ENCODE data around the gene MUC22.

Gene MUC22

GRCh38 chr6:30974490-30975252 is 35.6 kb upstream of the MUC22 start:
- Histone ChIP-seq H3K4me1 (ENCODE audit: control insufficient read depth, insufficient read depth, low read length) (no peaks in the 10 kb centered on the region), H3K27me3 (ENCODE audit: control insufficient read depth, insufficient read depth, low read length, poor library complexity, severe bottlenecking) (no peaks in the 10 kb centered on the region), H3K36me3 (ENCODE audit: control insufficient read depth, insufficient read depth, low read length) (no peaks in the 10 kb centered on the region), H3K27ac (ENCODE audit: insufficient read depth, low read depth, low read length, poor library complexity, severe bottlenecking) (no peak overlapping the region), H3K9me3 (ENCODE audit: control insufficient read depth, low read length) (no peaks in the 10 kb centered on the region), H3K4me3 (ENCODE audit: insufficient read depth, low read depth, low read length) (no peak overlapping the region)
- WGBS, 2 experiments = 65 to 80% methylated on average over 4 of the region's 4 CpGs

- no peak overlapping the region for H3K4me3 ChIP-seq (ENCODE audit: insufficient read depth, low read depth, low read length)
- H3K4me1 ChIP-seq (ENCODE audit: control insufficient read depth, insufficient read depth, low read length) = peaks cover 12% of the 10 kb centered on the region
- no peak overlapping the region for H3K27ac ChIP-seq (ENCODE audit: insufficient read depth, low read depth, low read length, poor library complexity, severe bottlenecking)
- H3K36me3 ChIP-seq (ENCODE audit: control insufficient read depth, insufficient read depth, low read length) = no peaks in the 10 kb centered on the region
- 88 to 94% methylated on average over 1 of the region's 1 CpG for WGBS, 2 experiments
- H3K27me3 ChIP-seq (ENCODE audit: control insufficient read depth, insufficient read depth, low read length, poor library complexity, severe bottlenecking) = no peaks in the 10 kb centered on the region
- H3K9me3 ChIP-seq (ENCODE audit: control insufficient read depth, low read length) = no peaks in the 10 kb centered on the region
These were observed 31.1 kb upstream of the MUC22 start for GRCh38 chr6:30979141-30979540.

- no peaks in the 10 kb centered on the region for H3K27me3 ChIP-seq (ENCODE audit: control insufficient read depth, insufficient read depth, low read length, poor library complexity, severe bottlenecking)
- no peak overlapping the region for H3K27ac ChIP-seq (ENCODE audit: insufficient read depth, low read depth, low read length, poor library complexity, severe bottlenecking)
- H3K36me3 ChIP-seq (ENCODE audit: control insufficient read depth, insufficient read depth, low read length) = no peaks in the 10 kb centered on the region
- WGBS, 2 experiments = 85 to 99% methylated on average over 4 of the region's 4 CpGs
- peaks cover 12% of the 10 kb centered on the region for H3K4me1 ChIP-seq (ENCODE audit: control insufficient read depth, insufficient read depth, low read length)
- H3K9me3 ChIP-seq (ENCODE audit: control insufficient read depth, low read length) = no peaks in the 10 kb centered on the region
- H3K4me3 ChIP-seq (ENCODE audit: insufficient read depth, low read depth, low read length) = no peak overlapping the region
These were observed 30.6 kb upstream of the MUC22 start for GRCh38 chr6:30979690-30980089.

GRCh38 chr6:30981942-30982772 is 28.1 kb upstream of the MUC22 start:
- 48 to 57% methylated on average over 13 of the region's 13 CpGs for WGBS, 2 experiments
- Histone ChIP-seq H3K27me3 (ENCODE audit: control insufficient read depth, insufficient read depth, low read length, poor library complexity, severe bottlenecking) (no peaks in the 10 kb centered on the region), H3K36me3 (ENCODE audit: control insufficient read depth, insufficient read depth, low read length) (no peaks in the 10 kb centered on the region), H3K4me3 (ENCODE audit: insufficient read depth, low read depth, low read length) (no peak overlapping the region), H3K27ac (ENCODE audit: insufficient read depth, low read depth, low read length, poor library complexity, severe bottlenecking) (peak overlapping the region; percentile 31), H3K4me1 (ENCODE audit: control insufficient read depth, insufficient read depth, low read length) (peaks cover 12% of the 10 kb centered on the region), H3K9me3 (ENCODE audit: control insufficient read depth, low read length) (no peaks in the 10 kb centered on the region)

- no peaks in the 10 kb centered on the region for H3K9me3 ChIP-seq (ENCODE audit: control insufficient read depth, low read length)
- no peak within 1 kb of the TSS for H3K27ac ChIP-seq (ENCODE audit: insufficient read depth, low read depth, low read length, poor library complexity, severe bottlenecking)
- no peak within 1 kb of the TSS for H3K4me3 ChIP-seq (ENCODE audit: insufficient read depth, low read depth, low read length)
- no peaks in the 10 kb centered on the region for H3K27me3 ChIP-seq (ENCODE audit: control insufficient read depth, insufficient read depth, low read length, poor library complexity, severe bottlenecking)
- H3K4me1 ChIP-seq (ENCODE audit: control insufficient read depth, insufficient read depth, low read length) = peaks cover 12% of the 10 kb centered on the region
- 87 to 88% methylated on average over 6 of the region's 6 CpGs for WGBS, 2 experiments
- H3K36me3 ChIP-seq (ENCODE audit: control insufficient read depth, insufficient read depth, low read length) = no peaks in the 10 kb centered on the region
These were observed 26.8 kb upstream of the MUC22 start, which contains the start of gene MUC21 for GRCh38 chr6:30983439-30983838. Gene MUC21 (plus strand): TSS chr6:30983718. CDS start chr6:30983959, 241 bp downstream.

GRCh38 chr6:30985490-30985889 is 24.8 kb upstream of the MUC22 start:
- no peaks in the 10 kb centered on the region for H3K27me3 ChIP-seq (ENCODE audit: control insufficient read depth, insufficient read depth, low read length, poor library complexity, severe bottlenecking)
- no peaks in the 10 kb centered on the region for H3K36me3 ChIP-seq (ENCODE audit: control insufficient read depth, insufficient read depth, low read length)
- 92 to 96% methylated on average over 5 of the region's 5 CpGs for WGBS, 2 experiments
- peaks cover 12% of the 10 kb centered on the region for H3K4me1 ChIP-seq (ENCODE audit: control insufficient read depth, insufficient read depth, low read length)
- no peak overlapping the region for H3K27ac ChIP-seq (ENCODE audit: insufficient read depth, low read depth, low read length, poor library complexity, severe bottlenecking)
- H3K9me3 ChIP-seq (ENCODE audit: control insufficient read depth, low read length) = no peaks in the 10 kb centered on the region
- no peak overlapping the region for H3K4me3 ChIP-seq (ENCODE audit: insufficient read depth, low read depth, low read length)

- Histone ChIP-seq H3K27ac (ENCODE audit: insufficient read depth, low read depth, low read length, poor library complexity, severe bottlenecking) (no peak overlapping the region), H3K36me3 (ENCODE audit: control insufficient read depth, insufficient read depth, low read length) (no peaks in the 10 kb centered on the region), H3K4me1 (ENCODE audit: control insufficient read depth, insufficient read depth, low read length) (peaks cover 10% of the 10 kb centered on the region), H3K27me3 (ENCODE audit: control insufficient read depth, insufficient read depth, low read length, poor library complexity, severe bottlenecking) (no peaks in the 10 kb centered on the region), H3K4me3 (ENCODE audit: insufficient read depth, low read depth, low read length) (no peak overlapping the region), H3K9me3 (ENCODE audit: control insufficient read depth, low read length) (no peaks in the 10 kb centered on the region)
- 93 to 96% methylated on average over 6 of the region's 6 CpGs for WGBS, 2 experiments
These were observed 23.0 kb upstream of the MUC22 start for GRCh38 chr6:30987304-30987703.

- H3K27me3 ChIP-seq (ENCODE audit: control insufficient read depth, insufficient read depth, low read length, poor library complexity, severe bottlenecking) = no peaks in the 10 kb centered on the region
- H3K4me3 ChIP-seq (ENCODE audit: insufficient read depth, low read depth, low read length) = no peak overlapping the region
- peaks cover 5% of the 10 kb centered on the region for H3K4me1 ChIP-seq (ENCODE audit: control insufficient read depth, insufficient read depth, low read length)
- no peak overlapping the region for H3K27ac ChIP-seq (ENCODE audit: insufficient read depth, low read depth, low read length, poor library complexity, severe bottlenecking)
- no peaks in the 10 kb centered on the region for H3K9me3 ChIP-seq (ENCODE audit: control insufficient read depth, low read length)
- WGBS, 2 experiments = 94 to 95% methylated on average over 9 of the region's 9 CpGs
- no peaks in the 10 kb centered on the region for H3K36me3 ChIP-seq (ENCODE audit: control insufficient read depth, insufficient read depth, low read length)
These were observed 22.0 kb upstream of the MUC22 start for GRCh38 chr6:30988209-30988825.

- WGBS, 2 experiments = 82 to 86% methylated on average over 8 of the region's 8 CpGs
- H3K4me1 ChIP-seq (ENCODE audit: control insufficient read depth, insufficient read depth, low read length) = peaks cover 5% of the 10 kb centered on the region
- no peak overlapping the region for H3K4me3 ChIP-seq (ENCODE audit: insufficient read depth, low read depth, low read length)
- no peaks in the 10 kb centered on the region for H3K36me3 ChIP-seq (ENCODE audit: control insufficient read depth, insufficient read depth, low read length)
- H3K27me3 ChIP-seq (ENCODE audit: control insufficient read depth, insufficient read depth, low read length, poor library complexity, severe bottlenecking) = no peaks in the 10 kb centered on the region
- H3K9me3 ChIP-seq (ENCODE audit: control insufficient read depth, low read length) = no peaks in the 10 kb centered on the region
- no peak overlapping the region for H3K27ac ChIP-seq (ENCODE audit: insufficient read depth, low read depth, low read length, poor library complexity, severe bottlenecking)
These were observed 19.7 kb upstream of the MUC22 start for GRCh38 chr6:30990422-30991086.

All from ectodermal cell (in vitro differentiated cells).